ENCODE measurements around the gene CCDC127.

DNA sequence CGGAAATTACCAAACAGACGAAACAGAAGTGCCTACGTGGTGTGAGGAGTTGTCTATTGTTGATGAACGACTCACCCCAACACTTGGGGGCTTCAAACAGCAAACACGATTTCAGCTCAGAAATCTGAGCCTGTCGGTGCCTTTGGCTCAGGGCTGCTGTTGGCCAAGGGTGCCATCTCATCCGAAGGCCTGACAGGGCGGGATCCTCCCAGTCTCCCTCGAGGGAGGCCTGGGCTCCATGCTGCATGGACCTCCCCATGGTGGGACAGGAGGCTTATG lies 25.3 kb downstream of the CCDC127 start:
- no peak for TF ChIP-seq CTCF (conservative IDR thresholded peaks at IDR 0.05; ENCODE audit: low read depth, low read length)
- TF ChIP-seq MAFK (IDR thresholded peaks at IDR 0.05; ENCODE audit: low read depth, low read length): no peak
- no peak for TF ChIP-seq POLR2A (IDR thresholded peaks at IDR 0.05; ENCODE audit: low read depth, low read length)
- no peak for TF ChIP-seq USF2 (IDR thresholded peaks at IDR 0.05; ENCODE audit: low read depth, low read length)
